Brain microvascular endothelial cell (primary cell): ENCODE measurements around the gene ZC3HAV1.
"Not testable (repeated sequence)": the region's sequence is repeated elsewhere in the genome, so short reads cannot be mapped to it uniquely, and the experiment has no call there.

Experiments used
- DNase-seq: peaks from one replicate; pipeline ENCODE4 v3.0.0-alpha.2; 2020
- H3K27ac ChIP-seq: fragments of 250-450 bp; sonication (Bioruptor Pico); 2 replicates; pipeline ENCODE4 v1.5.1; 2020; ENCODE audit warnings: mild to moderate bottlenecking, moderate library complexity
- H3K27me3 ChIP-seq: fragments of 250-450 bp; sonication (Bioruptor Pico); replicated peaks from 2 replicates; pipeline ENCODE4 v1.5.1; 2020; ENCODE audit warnings: mild to moderate bottlenecking
- H3K36me3 ChIP-seq: fragments of 250-450 bp; sonication (Bioruptor Pico); replicated peaks from 2 replicates; pipeline ENCODE4 v1.5.1; 2020; ENCODE audit warnings: mild to moderate bottlenecking
- H3K4me3 ChIP-seq: 2 replicates; pipeline ENCODE4 v1.5.1; 2011; ENCODE audit warnings: low read depth, mild to moderate bottlenecking, control low read depth, low read length, moderate library complexity
- in situ Hi-C: cut with HindIII; loops from 2 replicates; pipeline ENCODE4 v1.10.0; 2017; ENCODE audit warnings: low sequenced_read_pairs, low pct_ligation_motif_present
- TF ChIP-seq, protein P1 (sequence below): IDR thresholded peaks from 2 replicates; pipeline ENCODE4 v1.5.1; 2011; ENCODE audit warnings: low read depth, mild to moderate bottlenecking, moderate library complexity, low read length, control low read depth, inconsistent platforms; ENCODE audit errors: missing control alignments

The ZC3HAV1 gene

DNA sequence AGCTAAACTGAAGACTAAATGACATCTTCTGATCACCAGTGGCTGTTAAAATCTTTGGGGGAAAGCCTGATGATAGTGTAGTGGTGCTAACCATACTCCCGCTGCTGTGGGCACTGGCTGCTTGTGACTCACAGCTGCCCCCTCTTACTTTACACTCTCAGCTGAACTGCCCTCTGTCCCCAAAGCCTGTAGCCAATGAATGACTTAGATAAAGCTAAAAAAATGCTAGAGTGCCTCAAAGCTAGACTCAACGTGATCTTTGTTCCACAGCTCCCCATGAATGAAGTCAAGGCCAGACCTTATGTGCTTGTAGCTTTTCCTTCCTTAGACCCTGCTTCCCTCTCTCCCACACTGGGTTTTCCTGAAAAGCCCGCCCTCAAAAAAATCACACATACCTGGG, 80.2 kb downstream of the ZC3HAV1 start:
- Histone ChIP-seq H3K27me3 (no peaks in the 10 kb centered on the region), H3K4me3 (no peak overlapping the region), H3K27ac (no peak overlapping the region), H3K36me3 (peaks cover 39% of the 10 kb centered on the region)
- in situ Hi-C loops = no loop called here
- TF ChIP-seq, protein P1, sequence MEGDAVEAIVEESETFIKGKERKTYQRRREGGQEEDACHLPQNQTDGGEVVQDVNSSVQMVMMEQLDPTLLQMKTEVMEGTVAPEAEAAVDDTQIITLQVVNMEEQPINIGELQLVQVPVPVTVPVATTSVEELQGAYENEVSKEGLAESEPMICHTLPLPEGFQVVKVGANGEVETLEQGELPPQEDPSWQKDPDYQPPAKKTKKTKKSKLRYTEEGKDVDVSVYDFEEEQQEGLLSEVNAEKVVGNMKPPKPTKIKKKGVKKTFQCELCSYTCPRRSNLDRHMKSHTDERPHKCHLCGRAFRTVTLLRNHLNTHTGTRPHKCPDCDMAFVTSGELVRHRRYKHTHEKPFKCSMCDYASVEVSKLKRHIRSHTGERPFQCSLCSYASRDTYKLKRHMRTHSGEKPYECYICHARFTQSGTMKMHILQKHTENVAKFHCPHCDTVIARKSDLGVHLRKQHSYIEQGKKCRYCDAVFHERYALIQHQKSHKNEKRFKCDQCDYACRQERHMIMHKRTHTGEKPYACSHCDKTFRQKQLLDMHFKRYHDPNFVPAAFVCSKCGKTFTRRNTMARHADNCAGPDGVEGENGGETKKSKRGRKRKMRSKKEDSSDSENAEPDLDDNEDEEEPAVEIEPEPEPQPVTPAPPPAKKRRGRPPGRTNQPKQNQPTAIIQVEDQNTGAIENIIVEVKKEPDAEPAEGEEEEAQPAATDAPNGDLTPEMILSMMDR = no peak
- DNase-seq = no peak

DNA sequence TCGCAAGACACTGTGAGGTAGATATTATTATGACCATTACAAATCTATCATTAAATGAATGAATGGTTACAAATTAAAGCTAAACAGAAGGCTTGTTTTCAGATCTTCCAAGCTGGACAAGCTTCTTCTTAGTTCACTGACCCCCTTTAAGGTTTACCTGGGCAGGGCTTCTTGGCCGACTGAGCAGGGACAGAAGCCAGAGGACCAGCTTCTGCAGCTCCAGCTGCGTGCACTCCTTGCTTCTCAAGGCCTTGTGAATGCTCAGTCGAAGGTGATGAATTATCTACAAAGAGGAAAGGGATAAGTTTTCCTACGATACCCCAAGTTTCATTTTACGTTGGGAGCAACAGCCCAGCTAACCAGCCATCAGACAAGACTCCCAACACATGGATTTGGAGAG, 83.0 kb downstream of the ZC3HAV1 start:
- Histone ChIP-seq H3K36me3 (peaks cover 40% of the 10 kb centered on the region), H3K4me3 (no peak overlapping the region), H3K27me3 (no peaks in the 10 kb centered on the region), H3K27ac (no peak overlapping the region)
- DNase-seq = no peak
- TF ChIP-seq, protein P1 = no peak
- in situ Hi-C loops = no loop called here

DNA sequence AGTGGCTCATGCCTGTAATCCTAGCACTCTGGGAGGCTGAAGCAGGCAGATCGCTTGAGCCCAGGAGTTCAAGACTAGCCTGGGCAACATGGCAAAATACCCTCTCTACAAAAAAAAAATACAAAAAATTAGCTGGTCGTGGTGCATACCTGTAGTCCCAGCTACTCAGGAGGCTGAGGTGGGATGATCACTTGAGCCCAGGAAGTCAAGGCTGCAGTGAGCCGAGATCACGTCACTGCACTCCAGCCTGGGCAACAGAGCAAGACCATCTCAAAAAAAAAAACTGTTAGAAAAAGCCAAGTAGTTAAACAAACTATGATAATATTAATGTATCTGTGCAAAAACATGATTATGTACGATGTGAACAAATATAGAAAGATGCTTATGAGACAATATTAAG, 83.7 kb downstream of the ZC3HAV1 start:
- DNase-seq, H3K4me3 ChIP-seq, H3K27me3 ChIP-seq, H3K27ac ChIP-seq, in situ Hi-C loops: not testable (repeated sequence)
- peaks cover 37% of the 10 kb centered on the region for H3K36me3 ChIP-seq

DNA sequence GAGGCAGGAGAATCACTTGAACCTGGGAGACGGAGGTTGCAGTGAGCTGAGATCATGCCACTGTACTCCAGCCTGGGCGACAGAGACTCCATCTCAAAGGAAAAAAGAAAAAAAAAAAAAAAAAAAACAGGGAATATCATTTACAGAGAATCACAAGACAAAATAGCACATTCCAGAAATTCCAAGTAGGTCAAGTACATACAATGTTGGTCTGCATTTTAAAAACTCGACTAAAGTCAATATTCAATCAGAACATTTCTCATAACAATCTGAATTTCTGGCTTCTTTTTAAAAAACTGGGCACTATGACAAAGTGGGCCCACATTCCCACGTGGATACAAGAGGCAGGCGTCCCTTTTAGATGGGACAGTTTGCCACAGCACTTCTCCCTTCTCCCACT, 86.4 kb downstream of the ZC3HAV1 start:
- TF ChIP-seq, protein P1 = no peak
- no peaks in the 10 kb centered on the region for H3K27me3 ChIP-seq
- DNase-seq = no peak
- H3K4me3 ChIP-seq = no peak overlapping the region
- no peak overlapping the region for H3K27ac ChIP-seq
- H3K36me3 ChIP-seq = peaks cover 22% of the 10 kb centered on the region
- in situ Hi-C loops = no loop called here

DNA sequence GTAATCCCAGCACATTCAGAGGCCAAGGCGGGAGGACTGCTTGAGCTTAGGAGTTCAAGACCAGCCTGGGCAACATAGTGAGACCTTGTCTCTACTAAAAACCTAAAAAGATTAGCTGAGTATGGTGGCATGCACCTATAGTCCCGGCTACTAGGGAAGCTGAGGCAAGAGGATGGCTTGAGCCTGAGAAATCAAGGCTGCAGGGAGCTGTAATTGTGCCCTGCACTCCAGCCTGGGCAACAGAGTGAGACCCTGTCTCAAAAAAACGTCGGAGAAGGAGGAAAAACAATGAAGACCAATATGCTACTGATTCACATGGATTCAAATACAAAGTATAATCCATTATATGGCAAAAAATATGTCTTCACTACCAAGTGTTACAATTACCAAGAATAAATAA, 87.2 kb downstream of the ZC3HAV1 start:
- no peaks in the 10 kb centered on the region for H3K27me3 ChIP-seq
- peaks cover 20% of the 10 kb centered on the region for H3K36me3 ChIP-seq
- in situ Hi-C loops = no loop called here
- H3K4me3 ChIP-seq = no peak overlapping the region
- TF ChIP-seq, protein P1 = no peak
- H3K27ac ChIP-seq = no peak overlapping the region
- no peak for DNase-seq

DNA sequence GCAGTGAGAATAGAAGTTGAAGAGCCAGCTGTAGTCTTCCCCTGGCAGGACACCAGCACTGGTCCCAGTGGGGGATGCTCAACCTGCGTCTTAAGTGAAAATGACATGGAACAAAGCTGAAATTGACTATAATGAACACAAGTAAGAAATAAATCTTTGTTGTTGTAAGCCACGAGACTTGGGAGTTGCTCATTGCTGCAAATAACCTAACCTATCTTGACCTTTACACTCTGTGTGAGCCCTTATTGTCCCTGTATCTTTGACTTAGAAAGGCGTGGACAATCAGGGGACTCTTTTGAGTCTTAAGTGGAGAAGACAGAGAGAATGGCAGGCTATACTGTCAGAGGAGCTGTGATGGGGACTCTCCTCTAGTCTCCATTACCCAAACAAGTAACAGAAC, 90.6 kb downstream of the ZC3HAV1 start:
- Histone ChIP-seq H3K27ac (no peak overlapping the region), H3K4me3 (no peak overlapping the region), H3K36me3 (peaks cover 6% of the 10 kb centered on the region), H3K27me3 (no peaks in the 10 kb centered on the region)
- TF ChIP-seq, protein P1 = no peak
- no peak for DNase-seq
- in situ Hi-C loops = no loop called here
